NCI-H2107 treated with DMSO at 0.1 percent for 48 hours (cell line): ENCODE results near the gene CHST11.

Source experiments
- DNase-seq: peaks from one replicate; lab custom pipeline; 2025; ENCODE audit not compliant: unreplicated experiment; lab: John Stamatoyannopoulos, UW

The CHST11 gene

DNA sequence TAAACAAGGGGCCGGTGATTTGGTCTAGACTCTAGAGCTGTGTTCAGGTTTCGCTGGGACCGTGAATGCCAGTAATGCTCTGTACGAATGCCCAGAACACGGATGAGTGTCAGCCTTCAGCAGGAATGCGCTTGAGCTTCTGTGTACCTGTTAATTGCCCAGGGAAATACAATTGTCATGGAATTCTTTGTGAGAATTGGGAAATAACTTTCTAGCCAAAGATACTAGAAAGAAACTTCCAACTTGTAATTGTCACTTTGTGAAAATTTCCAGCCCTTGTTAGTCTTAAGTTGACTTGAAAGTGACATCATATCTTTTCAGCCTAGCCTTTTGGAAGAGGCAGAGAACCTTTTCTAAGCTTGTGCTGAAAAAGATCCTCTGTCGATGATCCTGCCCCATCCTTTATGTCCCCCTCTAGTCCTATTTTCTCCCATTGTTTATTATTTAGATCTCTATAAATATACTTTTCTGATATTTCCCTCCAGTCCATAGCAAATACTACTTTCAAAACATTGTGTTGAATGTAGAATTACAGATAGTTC lies 2.7 kb downstream of the CHST11 start:
- DNase-seq, result no peak

DNA sequence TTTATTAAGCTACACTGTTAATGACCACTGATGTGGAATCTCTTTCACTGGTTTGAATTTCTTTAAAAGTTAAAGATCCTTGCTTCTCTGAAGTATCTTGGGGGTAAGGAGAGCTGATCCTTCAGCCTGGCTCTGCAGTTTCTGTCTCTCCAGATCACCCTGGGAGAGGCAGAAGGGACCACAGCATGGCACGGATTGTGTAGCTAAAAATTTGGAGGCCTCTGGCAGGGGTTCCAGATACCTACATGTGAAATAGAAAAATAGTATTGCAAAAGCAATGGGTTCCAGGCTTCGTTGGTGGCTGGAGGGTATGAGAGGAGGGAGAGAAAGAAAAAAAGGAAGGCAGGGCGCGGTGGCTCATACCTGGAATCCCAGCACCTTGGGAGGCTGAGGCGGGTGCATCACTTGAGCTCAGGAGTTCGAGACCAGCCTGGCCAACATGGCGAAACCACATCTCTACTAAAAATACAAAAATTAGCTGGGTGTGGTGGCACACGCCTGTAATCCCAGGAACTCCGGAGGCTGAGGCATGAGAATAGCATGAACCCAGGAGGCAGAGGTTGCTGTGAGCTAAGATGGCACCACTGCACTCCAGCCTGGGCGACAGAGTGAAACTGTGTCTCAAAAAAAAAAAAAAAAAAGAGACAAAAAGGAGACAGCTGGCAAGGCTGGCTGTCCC lies 3.4 kb downstream of the CHST11 start:
- DNase-seq, result no peak

DNA sequence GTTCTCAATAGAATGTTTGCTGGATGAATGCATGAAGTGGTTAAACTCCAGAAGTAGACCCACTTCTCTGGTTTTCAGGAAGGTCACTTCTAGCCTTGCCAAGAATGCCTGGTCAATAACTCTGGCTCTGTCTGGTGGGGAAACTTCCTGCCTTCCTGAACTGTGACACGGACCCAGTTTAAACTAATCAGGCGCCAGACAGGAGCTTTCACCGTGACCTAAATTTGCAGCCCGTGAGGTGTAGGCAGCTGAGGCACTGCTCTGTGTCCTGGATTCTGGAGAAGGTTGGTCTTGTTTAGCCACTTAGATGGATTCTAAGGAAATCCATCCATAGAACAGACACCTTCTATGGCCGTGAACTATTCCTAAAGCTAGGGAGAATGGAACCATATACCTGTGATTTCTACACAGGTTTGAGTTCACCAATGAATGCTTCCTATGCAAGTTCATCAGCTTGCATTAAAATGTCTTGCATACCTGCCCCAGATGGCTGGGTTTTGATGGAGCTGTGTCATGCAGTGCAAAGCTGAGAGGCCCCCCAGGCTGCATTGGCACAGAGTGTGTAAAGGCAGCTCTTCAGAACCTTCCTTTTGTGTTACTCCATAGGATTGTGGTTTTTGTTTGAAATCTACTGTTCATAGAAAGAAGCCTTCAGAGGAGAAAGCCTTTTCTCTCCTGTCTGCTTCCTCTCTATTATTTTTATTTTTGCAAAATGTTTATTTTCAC lies 4.4 kb downstream of the CHST11 start:
- peak; percentile 56 for DNase-seq

DNA sequence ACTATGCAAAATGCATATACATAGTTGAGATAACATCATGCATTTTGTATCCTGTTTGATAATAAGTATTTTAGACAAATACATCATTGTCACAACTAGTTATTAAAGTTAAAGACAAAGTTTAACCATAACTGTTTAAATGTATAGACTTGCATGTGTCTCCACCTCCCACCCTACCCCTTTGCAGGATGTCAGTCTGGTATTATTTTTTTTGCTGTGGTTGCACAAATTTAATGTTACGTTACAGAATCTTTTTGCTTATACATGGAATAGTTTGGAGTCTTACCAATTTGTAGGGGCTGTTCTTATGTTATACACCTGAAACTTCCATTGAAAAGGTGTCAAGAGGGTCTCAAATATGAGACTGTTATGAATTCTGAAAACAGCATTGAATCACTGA lies 5.6 kb downstream of the CHST11 start:
- no peak for DNase-seq

DNA sequence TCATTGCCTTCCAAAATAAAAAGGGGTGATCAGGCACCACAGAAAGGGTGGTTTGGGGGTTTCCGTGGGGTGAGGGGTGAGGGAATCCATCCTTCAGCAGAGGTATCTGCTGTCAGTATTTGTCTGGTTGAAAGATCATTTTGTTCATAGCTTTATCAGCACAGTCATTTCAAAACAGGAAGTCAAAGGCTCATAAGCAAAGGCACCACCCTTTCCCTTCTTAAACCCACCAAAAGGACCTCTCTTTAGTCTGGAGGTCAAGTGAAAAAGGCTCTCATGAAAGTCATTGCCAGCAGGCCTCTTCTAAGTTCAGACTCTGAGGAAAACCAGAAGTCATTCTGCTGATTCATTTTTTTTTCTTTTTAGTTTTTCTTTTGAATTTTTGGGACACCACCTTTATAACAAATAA lies 6.2 kb downstream of the CHST11 start:
- DNase-seq, result no peak

DNA sequence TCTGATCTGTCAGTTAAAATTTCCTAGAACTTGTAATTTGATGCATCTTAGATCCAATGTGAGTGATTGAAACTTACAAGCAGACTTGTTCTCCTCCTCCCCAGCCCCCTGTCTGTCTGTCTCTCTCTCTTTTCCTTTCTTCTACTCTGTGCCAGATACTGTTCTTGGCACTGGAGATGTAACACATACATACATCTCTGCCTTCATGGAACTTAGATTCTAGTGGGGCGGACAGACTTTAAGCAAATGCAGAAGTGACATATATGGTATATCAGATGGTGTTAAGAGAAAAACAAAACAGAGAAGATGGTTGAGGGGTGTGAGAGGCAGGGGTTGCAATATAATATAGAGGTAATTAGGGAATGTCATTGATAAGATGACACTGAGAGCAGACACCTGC lies 6.6 kb downstream of the CHST11 start:
- DNase-seq, result no peak

DNA sequence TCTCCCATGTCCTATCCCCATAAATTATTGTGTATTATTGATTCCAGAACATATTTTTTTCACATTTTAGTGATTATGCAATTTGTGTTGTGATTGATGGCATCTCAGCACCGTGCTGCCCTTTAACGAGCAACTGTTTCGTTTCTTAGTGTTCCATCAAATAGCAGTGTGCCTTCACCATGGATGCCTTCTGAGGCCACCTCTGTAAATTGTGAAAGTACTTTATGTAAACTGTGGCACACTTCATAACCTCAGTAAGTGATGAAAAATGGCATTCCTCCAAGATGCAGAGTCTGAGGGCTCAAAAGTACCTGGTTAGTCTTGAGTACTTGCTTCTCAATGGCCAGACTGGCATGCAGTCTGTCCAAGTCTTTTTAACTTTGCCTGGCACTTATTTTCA lies 8.2 kb downstream of the CHST11 start:
- no peak for DNase-seq

DNA sequence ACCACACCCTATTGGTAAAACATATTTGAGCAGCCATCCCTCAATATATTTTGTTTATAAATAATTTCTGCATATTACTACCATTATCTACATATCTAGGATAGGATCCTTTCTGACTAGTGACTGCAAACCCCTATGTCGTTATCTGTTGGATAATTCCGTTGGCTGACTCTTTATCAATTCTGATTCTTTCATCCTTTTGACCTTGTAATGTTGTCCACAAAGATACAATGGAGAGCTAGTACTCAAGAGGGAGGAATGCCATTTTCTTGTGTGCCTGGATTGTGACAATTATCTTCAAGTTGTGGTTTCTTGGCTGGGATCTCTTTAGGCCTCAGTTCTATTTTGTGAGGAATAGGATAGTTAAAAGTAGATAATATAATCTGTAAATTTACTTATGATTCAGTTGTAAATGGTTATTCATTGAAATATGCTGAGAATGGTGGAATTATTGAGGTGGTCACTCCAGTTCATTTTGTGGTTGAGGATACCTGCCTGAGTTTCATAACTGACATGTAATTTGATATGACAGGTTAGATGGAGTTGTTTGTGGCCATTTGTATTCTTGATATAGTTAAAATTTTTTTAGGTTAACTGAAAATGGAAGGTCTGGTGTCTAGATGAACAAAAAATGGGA lies 10.1 kb downstream of the CHST11 start:
- DNase-seq, result no peak

DNA sequence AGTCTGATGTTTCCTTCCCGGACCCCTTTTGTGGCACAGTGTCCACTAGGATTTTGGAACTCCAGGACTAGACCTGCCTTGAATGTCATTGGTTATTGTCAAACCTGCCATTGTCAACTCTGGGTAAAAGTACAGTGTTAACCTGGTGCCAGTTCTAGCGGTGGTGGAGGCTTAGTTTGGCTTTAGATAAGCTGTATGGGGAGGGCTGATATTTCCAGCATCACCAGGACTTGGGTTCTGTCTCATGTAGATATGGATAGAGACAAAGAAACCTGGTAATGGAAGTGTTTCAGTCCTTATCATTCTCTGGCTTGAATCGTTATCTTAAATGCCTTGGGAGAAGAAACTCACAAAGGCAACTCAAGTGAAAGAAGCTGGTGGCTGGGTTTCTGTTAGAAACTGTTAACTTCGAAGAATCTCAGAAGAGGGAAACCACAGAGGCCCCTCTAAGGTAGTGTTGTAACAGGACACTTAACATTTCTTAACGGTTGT lies 10.6 kb downstream of the CHST11 start:
- DNase-seq, result no peak

DNA sequence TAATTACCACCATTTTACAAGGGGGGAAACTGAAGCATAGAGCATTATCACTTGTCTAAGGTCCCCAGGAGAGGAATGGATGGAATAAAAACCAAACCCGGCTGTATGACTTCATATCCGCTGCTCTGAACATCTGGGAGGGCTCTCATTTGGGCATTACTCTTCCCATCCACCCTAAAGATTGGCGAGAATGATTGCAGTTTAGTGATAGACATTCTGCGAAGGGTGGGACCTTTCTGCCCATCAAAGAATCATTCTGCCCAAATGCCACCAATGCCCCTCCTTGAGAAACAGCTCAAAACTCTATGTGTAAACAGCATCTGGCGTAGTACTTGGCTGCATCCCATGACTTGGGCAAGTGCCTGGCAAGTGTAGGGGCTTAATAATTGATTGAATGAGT lies 11.6 kb downstream of the CHST11 start:
- DNase-seq, result no peak

DNA sequence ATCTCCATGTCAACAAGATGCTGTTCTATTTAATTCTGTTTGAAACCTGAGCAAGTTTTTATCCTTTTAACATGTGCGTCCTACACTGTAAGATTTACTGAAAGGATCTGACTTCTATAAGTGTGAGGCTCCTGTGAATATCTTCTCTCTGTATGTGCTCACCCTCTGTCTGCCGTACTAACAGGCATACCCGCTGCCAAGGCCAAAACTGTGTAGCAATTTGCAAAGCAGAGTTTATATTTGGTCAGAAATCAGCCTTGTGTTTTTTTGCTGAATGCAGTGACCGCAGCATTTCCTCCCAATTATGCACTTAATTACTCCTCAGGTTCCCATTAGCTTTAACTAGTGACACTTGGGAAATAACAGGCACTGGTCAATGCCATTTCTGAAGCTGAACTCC lies 12.3 kb downstream of the CHST11 start:
- no peak for DNase-seq

DNA sequence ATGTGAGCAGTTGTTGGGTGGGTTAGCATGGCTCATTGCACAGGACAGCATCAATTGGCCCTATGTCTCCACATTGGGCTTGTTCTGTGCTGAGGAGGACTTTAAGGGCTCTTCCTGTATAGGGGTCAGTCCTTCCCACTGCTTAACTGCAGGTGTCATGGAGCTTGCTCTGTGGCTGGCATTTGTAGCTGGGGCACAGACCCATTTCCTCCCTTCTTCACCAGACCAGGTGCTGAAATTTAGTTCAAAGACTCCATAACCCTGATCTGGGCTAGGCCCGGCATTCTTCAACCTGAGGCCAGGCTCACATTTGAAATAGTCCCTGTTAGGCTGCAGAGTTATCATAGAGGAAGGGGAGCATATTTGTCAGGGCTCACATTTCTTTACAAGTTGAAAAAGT lies 12.8 kb downstream of the CHST11 start:
- DNase-seq, result no peak

DNA sequence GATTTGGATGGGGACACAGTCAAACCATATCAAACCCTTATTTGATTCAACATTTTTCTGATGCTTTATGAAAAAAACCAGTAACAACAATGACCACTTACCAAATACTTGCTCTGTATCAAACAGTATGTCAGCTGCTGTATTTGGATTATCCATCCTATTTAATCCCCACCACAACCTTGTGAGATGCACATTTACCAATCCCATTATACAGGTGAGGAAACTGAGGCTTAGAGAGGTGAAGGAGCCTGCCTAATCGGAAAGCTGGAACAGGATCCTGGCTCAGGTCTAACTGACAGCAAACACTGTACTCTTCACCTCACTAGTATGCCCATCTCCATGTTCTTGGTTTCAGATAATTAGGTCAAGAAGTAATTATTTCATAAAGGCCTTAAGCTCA lies 13.8 kb downstream of the CHST11 start:
- no peak for DNase-seq

DNA sequence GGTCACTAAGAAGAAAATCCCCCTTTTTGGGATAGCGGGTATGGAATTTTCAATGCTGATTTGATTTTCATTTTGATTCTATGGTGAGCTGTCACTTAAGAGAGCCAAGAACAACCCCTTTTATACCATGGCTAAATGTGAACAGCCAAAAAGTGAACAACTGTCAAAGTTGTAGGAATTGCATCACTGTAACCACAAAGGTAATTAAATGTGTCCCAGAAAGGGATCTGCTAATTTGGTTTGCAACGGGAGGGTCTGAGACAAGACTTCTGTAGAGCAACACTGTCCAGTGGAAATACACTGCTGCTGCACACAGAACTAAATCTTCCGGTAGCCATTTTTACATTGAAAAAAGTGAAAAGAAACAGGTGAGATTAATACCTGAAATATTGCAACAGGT lies 14.6 kb downstream of the CHST11 start:
- no peak for DNase-seq

DNA sequence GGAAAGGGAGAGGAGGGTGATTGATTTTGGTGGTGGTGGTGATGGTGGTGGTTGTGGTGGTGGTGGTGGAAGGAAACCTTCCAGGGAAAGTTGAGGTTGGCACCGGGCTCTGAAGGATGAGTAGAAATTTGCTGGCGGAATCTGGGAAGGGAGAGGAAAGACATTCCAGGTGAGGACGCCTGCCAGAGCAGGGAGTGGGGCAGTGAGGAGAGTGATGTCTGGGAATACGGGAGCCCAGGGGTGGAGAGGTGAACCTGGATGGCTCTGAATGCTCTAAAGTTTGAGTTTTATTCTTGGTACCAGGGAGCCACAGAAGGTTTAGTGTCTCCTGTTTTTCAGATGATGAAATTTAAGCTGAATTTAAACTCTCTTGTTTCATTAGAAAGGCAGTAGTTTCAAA lies 16.0 kb downstream of the CHST11 start:
- DNase-seq, result no peak

DNA sequence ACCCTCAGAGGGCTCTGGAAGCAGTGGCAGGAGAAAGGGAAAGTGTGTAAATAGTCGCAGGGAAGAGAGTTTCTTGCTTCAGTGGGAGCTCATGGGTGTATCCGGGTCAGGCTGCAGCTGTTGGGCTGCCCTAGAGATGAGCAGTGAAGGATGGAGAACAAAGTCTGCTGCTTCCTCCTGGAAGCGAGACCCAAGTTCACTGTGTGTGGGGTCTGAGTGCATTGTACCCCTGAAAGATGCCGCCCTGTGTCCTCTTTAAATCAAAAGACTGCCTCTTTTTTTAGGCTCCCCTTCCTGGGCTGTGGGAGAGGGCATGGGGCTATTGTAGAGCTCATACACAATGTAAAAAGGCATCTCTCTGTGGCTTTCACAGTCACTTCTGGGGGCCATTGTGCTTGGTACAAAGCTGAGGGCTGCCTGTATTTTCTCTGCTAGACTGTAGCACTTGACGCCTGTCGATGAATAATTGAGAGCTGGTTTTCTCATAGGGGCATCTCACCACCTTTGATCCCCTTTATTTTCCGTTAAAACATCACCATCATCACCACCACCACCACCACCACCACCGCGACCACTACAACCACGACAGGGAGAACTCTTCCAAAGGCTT lies 16.7 kb downstream of the CHST11 start:
- DNase-seq, result no peak

DNA sequence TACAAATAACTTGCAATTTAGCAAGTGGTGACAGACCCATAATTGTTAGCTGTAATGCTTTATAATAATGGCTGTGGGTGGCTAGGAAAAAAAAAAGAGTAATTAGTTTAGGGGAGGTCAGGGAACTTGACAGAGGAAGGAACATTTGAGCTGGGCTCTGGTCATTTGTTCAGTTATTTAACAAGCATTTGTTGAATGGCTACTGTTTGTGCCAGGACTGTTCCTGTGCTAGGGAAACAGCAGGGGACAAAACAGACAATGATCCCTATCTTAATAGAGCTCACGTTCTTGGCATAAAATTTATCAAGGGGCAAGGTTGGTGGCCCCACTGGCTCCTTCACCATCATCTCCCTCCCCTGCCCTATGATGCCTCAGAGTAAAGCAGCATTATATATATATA lies 18.5 kb downstream of the CHST11 start:
- DNase-seq, result no peak

DNA sequence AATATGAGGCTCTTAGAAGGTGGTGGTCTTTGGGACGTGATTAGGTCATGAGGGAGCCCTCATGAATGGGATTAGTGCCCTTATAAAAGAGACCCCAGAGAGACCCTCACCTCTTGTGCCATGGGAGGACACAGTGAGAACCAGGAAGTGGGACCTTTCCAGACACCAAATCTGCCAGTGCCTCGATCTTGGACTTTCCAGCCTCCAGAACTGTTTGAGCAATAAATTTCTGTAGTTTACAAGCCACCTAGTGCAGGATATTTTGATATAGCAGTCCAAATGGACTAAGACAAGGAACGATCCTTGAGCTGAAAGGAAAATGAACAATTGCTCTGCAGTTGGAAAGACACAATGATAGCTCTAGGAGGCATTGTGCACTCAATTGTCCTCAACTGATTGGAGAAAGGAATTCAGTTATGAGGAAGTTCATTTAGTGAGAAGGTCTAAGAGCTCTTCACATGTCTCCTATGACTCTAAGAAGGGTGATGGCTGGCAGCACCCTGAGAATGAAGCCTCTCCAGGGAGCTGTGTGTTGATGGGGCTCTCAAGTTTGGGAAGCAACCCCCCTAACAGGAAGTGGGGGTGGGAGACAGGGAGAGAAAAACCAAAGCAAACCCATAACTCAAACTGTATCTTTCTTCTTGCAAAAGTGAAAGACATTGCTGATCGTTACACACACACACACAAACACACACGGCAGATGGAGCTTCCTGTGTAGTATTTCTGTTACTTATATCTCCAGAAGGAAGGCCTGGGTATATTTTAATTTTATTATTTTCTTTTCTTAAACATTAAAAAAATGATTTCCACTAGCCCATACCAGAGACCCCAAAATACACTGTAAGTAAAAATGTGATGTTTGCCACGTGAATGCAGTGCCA lies 21.0 kb downstream of the CHST11 start:
- DNase-seq, result no peak

DNA sequence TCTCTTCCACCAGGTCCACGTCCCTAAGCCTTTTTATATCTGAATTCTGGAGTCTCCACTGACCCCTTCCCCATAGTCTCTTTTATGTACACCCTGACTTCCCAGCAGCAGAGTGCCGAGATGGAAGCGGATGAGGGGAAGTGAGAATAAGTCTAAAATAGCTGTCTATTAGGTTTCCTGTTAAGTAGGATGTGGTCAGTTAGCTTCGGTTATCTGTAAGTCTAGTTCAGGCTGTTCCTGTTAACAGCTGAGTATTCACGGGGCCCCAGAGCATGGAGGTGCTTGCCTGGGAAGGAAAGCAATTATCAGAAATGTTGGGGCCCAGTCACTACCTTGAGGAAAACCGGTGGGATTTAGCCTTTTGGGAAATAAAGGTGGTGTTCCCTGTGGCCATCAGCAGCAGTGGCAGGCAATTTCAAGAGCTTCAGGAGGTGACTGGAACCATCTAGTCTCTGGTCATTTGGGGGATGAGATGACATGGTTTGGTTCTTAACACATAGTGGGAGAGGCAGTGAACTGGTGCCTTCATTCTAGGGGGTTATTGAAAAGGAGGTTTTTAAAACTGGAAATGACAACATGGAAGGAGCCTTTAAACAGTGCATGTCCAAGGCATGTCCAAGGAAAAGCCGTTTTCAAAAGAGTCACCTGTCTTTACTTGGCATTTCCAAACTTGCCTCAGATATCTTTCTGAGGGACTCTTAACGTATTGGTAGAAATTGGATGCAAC lies 21.8 kb downstream of the CHST11 start:
- DNase-seq, result no peak

DNA sequence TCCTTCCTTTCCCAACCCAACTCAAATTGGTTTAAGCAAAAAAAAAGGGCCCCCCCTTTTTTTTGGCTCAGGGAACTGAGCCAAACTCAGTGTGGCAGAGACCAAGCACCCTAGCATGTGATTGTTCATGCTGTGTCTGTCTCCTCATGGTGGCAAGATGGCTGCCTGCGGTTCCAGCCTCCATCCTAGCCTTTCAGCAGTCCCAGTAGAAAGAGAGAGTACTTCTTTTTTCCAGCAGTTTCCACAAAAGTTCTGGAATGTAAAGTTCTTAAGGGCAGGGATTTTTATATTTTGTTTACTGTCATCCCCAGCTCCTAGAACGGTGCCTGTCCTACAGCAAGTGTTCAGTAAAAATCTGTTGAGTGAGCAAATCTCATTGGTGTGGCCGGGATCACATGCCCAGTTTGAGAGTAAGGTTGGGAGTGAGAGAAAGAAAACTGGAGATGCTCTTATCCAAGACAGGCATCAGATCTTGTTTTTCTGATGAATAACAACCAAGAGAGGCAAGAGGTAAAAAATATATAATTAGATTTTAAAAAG lies 22.4 kb downstream of the CHST11 start:
- DNase-seq, result no peak
